Measurements from ENCODE around the gene SLC8A3. TPM values are rescaled to one million over a fixed set of nuclear protein-coding genes. Genes with fewer than 3 reads are reported as not detected.

SLC8A3 gene
- total RNA-seq, 4 donors from 2014 or later, result 0.34 to 1.6 (median 0.73) TPM

DNA sequence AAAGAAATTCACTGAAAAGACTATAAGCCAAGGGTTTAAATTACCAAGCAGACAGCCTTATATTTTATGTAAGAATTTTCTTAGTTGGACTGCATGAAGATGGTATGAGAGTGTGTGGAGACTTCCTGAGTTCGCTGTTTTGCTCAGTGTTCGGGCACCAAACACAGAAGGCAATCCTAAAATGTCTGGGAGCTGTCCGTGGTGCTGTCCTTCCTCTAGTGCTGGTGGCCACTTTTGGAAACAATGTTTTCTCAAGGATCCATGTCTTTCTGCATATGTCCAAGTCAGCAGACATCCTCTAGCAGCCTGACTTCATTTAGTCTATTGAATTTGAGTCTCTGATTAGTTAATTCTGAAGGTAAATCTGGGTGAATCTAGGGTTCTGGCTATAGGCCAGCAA, 135.8 kb downstream of the SLC8A3 start:
- intact Hi-C loops (cut with DNase I; ENCODE audit: low total_unique reads), result no loop called here
- DNase-seq (ENCODE audit: low spot score in 2 of 2), result no peak
- TF ChIP-seq, protein P1, sequence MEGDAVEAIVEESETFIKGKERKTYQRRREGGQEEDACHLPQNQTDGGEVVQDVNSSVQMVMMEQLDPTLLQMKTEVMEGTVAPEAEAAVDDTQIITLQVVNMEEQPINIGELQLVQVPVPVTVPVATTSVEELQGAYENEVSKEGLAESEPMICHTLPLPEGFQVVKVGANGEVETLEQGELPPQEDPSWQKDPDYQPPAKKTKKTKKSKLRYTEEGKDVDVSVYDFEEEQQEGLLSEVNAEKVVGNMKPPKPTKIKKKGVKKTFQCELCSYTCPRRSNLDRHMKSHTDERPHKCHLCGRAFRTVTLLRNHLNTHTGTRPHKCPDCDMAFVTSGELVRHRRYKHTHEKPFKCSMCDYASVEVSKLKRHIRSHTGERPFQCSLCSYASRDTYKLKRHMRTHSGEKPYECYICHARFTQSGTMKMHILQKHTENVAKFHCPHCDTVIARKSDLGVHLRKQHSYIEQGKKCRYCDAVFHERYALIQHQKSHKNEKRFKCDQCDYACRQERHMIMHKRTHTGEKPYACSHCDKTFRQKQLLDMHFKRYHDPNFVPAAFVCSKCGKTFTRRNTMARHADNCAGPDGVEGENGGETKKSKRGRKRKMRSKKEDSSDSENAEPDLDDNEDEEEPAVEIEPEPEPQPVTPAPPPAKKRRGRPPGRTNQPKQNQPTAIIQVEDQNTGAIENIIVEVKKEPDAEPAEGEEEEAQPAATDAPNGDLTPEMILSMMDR (IDR thresholded peaks at IDR 0.05), result no peak
- no peak for TF ChIP-seq POLR2A (IDR thresholded peaks at IDR 0.05)
- 27 to 35% methylated on average over 3 of the region's 3 CpGs for WGBS, 2 donors
- H3K4me3 ChIP-seq (ENCODE audit: low read depth, poor library complexity, severe bottlenecking), result no peak overlapping the region

DNA sequence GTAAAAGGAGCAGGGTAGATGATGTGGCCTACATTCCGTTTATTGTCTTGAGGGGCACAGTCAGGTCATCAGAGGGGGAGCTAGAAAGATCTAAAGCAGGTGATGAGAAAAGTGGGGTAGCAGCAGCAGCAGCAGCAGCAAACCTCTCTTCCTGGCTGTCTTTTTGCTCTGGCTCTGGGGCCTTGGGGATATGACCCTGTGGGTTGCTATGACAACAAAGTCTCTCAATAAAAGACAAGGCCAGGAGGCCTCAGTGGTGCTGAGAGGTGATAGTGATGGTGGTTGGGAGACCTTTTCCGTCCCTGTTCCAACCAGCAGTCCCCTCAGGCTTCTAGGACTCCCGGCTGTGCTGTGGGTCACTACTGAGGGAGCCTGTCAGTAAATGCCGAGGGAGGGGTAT, 138.6 kb downstream of the SLC8A3 start:
- 73 to 87% methylated on average over 4 of the region's 4 CpGs for WGBS, 2 donors
- H3K4me3 ChIP-seq (ENCODE audit: low read depth, poor library complexity, severe bottlenecking), result no peak overlapping the region
- TF ChIP-seq, protein P1 (IDR thresholded peaks at IDR 0.05), result no peak
- no peak for TF ChIP-seq POLR2A (IDR thresholded peaks at IDR 0.05)
- DNase-seq (ENCODE audit: low spot score in 2 of 2), result no peak
- intact Hi-C loops (cut with DNase I; ENCODE audit: low total_unique reads), result no loop called here

DNA sequence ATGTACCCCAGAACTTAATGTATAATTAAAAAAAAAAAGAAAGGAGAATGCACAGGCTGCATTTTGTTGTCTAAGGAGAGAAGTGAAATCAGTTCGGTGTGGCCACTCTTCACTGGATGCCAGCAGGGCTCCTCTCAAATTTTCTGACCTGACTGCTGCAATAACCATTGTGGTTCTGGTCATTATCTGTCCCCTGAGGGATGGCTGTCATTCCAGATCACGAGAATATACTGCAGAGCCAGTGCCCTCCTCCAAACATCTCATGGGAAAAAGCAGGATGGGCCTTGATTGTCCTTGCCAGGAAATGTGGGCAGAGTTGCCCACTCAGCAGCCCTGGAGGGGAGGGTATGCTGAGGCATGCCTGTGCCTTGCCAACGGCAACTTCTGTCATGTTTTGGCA, 139.1 kb downstream of the SLC8A3 start:
- intact Hi-C loops (cut with DNase I; ENCODE audit: low total_unique reads), result no loop called here
- WGBS, 2 donors, result 42 to 46% methylated on average over 3 of the region's 3 CpGs
- no peak overlapping the region for H3K4me3 ChIP-seq (ENCODE audit: low read depth, poor library complexity, severe bottlenecking)
- no peak for DNase-seq (ENCODE audit: low spot score in 2 of 2)
- TF ChIP-seq, protein P1 (IDR thresholded peaks at IDR 0.05), result no peak
- TF ChIP-seq POLR2A (IDR thresholded peaks at IDR 0.05), result no peak

DNA sequence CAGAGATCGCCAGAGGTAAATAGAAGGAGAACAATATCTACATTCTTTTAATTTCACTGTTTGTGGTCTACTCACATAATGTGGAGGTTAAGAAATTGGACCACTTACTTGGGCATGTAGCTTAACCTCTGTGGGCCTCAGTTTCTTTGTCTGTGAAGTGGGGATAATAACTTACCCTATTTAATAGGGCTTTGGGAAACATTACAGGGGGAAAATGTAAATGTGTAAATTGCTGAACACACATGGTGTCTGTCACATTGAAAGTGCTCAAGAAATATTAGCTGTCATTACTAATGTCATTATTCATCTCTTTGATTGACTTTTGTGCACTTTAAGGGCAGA, 140.5 kb downstream of the SLC8A3 start:
- no peak for TF ChIP-seq POLR2A (IDR thresholded peaks at IDR 0.05)
- TF ChIP-seq, protein P1 (IDR thresholded peaks at IDR 0.05), result no peak
- no peak for DNase-seq (ENCODE audit: low spot score in 2 of 2)
- intact Hi-C loops (cut with DNase I; ENCODE audit: low total_unique reads), result no loop called here
- H3K4me3 ChIP-seq (ENCODE audit: low read depth, poor library complexity, severe bottlenecking), result no peak overlapping the region
- WGBS, 2 donors, result 84 to 93% methylated on average over 1 of the region's 1 CpG

DNA sequence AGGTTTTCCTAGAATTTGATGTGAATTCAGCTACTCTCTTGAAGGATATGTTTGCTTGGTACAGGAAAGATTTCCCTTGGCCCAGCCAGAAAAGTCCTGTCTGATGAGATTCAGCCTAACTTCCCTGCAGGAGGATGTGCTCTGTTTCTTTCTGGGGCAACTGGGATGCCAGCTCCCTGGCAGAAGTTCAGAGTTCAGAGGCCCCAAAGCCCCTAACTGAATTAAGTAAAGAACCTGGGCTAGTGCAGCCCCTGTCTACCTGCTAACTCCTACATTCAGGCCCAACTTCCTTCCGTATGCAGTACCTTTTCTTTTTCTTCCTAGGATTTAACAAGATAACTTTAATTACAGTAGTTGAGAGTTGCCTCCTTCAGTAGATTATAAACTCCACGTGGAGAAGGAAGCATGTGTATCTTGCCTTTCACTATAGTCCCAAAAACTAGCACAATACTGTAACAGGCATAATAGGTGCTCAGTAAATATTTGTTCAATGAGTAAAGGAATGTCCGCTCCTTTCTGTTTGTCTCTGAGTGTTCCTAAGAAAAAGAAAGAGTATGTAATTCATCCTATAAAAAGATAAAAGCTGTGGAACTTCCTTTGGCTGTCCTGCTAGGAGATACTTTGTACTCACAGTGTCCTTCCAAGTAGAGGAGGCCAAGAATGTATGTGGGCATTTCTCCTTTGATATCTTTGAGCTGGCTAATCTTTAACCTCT, 141.0 kb downstream of the SLC8A3 start:
- no peak overlapping the region for H3K4me3 ChIP-seq (ENCODE audit: low read depth, poor library complexity, severe bottlenecking)
- 73 to 77% methylated on average over 3 of the region's 3 CpGs for WGBS, 2 donors
- intact Hi-C loops (cut with DNase I; ENCODE audit: low total_unique reads), result no loop called here
- no peak for TF ChIP-seq POLR2A (IDR thresholded peaks at IDR 0.05)
- TF ChIP-seq, protein P1 (IDR thresholded peaks at IDR 0.05), result no peak
- no peak for DNase-seq (ENCODE audit: low spot score in 2 of 2)
